ENCODE results near the gene HAND2.
A peak's percentile ranks its signal among the peaks of the same experiment; 100 is the strongest.

Gene HAND2

DNA sequence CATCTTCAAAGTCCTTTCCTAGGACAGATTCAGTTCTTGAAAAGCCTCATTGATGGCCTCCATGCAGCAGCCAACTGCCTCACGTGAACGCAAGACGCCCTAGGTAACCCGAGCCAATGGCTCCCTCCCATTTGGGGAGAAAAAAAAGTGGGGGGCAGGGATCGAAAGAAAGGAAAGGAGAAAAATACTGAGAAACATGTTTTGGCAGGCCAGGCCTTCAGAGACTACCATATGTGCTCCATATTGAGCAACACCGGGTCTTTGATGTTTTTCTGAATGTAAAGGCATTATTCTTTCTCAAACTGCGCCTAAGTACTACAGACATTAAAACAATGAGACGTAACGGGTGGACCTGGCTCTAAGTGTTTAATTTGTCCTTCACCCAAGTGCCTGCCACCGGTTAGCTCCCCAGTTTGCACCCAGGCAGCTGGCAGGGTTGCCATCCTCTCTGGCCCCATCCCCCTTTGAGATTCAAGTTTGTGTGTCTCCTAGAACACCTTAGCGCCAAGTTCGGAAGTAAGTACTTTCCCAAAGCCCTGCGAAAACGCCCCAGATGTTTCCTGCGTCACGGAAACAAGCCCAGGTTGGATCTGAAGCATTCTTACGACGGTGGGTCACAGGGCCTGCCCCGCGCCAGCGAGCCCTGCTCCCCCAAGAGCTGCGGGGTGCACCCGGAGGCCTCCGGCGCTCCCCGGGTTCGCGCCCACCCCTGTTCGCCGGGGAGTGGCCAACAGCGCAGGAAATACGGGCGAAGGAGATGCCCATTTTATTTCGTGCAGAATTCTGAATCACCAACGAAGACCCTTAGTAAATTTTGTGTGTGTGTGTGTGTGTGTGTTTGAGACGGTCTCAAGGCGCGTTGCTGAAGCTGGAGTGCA lies 30.1 kb downstream of the HAND2 start:
- no peaks in the 10 kb centered on the region for H3K4me1 ChIP-seq (ENCODE audit: insufficient read depth, poor library complexity, severe bottlenecking)
- no peak for TF ChIP-seq CTCF (IDR thresholded peaks at IDR 0.05; ENCODE audit: poor library complexity, severe bottlenecking)
- H3K27me3 ChIP-seq (ENCODE audit: insufficient read depth, poor library complexity, severe bottlenecking), result no peaks in the 10 kb centered on the region
- DNase-seq (ENCODE audit: low spot score) (no peak), ATAC-seq (ENCODE audit: low read depth) (no peak)
- no peak overlapping the region for H3K27ac ChIP-seq (ENCODE audit: poor library complexity, severe bottlenecking)
- no peak overlapping the region for H3K4me3 ChIP-seq (ENCODE audit: severe bottlenecking)
- H3K36me3 ChIP-seq (ENCODE audit: low read depth), result no peaks in the 10 kb centered on the region
- no peaks in the 10 kb centered on the region for H3K9me3 ChIP-seq (ENCODE audit: severe bottlenecking)

- TF ChIP-seq CTCF (IDR thresholded peaks at IDR 0.05; ENCODE audit: poor library complexity, severe bottlenecking), result no peak
- H3K4me3 ChIP-seq (ENCODE audit: severe bottlenecking), result no peak overlapping the region
- no peak for ATAC-seq (ENCODE audit: low read depth)
Measured at GRCh38 chr4:173498771-173499170, 31.3 kb downstream of the HAND2 start.

GRCh38 chr4:173498023-173498422 lies 32.0 kb downstream of the HAND2 start:
- ATAC-seq (ENCODE audit: low read depth) (no peak), DNase-seq (ENCODE audit: low spot score) (no peak)
- Histone ChIP-seq H3K9me3 (ENCODE audit: severe bottlenecking) (no peaks in the 10 kb centered on the region), H3K4me1 (ENCODE audit: insufficient read depth, poor library complexity, severe bottlenecking) (peaks cover 4% of the 10 kb centered on the region), H3K27ac (ENCODE audit: poor library complexity, severe bottlenecking) (no peak overlapping the region), H3K27me3 (ENCODE audit: insufficient read depth, poor library complexity, severe bottlenecking) (peaks cover 4% of the 10 kb centered on the region), H3K36me3 (ENCODE audit: low read depth) (no peaks in the 10 kb centered on the region), H3K4me3 (ENCODE audit: severe bottlenecking) (no peak overlapping the region)
- no peak for TF ChIP-seq CTCF (IDR thresholded peaks at IDR 0.05; ENCODE audit: poor library complexity, severe bottlenecking)

More at GRCh38 chr4:173498771-173499170, 31.3 kb downstream of the HAND2 start:
- Histone ChIP-seq H3K9me3 (ENCODE audit: severe bottlenecking) (no peaks in the 10 kb centered on the region), H3K36me3 (ENCODE audit: low read depth) (no peaks in the 10 kb centered on the region), H3K4me1 (ENCODE audit: insufficient read depth, poor library complexity, severe bottlenecking) (peaks cover 2% of the 10 kb centered on the region), H3K27ac (ENCODE audit: poor library complexity, severe bottlenecking) (no peak overlapping the region), H3K27me3 (ENCODE audit: insufficient read depth, poor library complexity, severe bottlenecking) (peaks cover 4% of the 10 kb centered on the region)
- no peak for DNase-seq (ENCODE audit: low spot score)

DNA sequence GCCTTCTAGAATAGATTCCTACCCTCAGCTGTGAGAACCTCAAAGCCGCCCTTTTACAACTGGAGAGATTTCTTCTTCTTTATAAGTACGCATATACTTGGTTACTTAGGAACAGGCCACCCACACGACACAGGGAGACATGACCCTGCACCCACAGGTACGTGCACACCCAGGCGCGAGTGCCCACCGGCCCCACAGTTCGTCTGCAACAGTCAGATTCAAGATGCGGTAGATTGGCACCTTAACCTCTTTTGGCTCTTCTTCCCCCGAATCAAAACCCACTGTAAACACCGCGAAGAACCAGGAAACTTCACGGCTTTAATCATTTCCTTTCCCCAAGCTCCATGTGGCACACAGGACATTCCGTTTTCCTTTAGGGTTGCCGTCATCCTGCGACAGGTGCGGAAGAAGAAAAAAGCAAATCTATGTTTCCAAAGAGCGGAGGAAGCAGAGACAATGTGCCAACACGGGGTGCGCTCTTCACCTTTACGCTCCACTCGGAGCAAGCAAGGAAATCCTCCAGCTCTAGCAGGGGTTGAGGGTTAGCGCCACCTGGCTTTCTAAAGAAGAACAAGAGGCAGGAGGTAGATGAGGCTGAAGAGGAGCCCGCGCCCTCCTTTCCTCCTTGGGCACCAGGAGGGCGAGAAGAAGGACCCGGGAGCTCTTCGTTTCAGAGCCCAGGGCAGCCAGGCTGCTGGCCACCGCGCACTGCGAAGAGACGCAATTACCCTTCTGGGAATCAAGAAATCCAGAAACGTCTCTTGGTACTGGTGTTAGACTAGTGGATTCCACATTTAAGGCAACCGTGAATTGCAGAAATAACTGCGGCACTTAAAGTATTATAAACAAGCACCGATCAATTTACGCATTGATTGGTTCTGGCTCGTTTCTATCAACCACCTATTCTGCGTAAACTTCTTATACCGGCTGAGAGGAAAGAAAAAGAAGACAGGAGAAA lies 35.7 kb downstream of the HAND2 start:
- DNase-seq (ENCODE audit: low spot score) (no peak), ATAC-seq (ENCODE audit: low read depth) (peak; percentile 87)
- Histone ChIP-seq H3K27me3 (ENCODE audit: insufficient read depth, poor library complexity, severe bottlenecking) (peaks cover 4% of the 10 kb centered on the region), H3K4me1 (ENCODE audit: insufficient read depth, poor library complexity, severe bottlenecking) (peaks cover 4% of the 10 kb centered on the region), H3K9me3 (ENCODE audit: severe bottlenecking) (no peaks in the 10 kb centered on the region), H3K4me3 (ENCODE audit: severe bottlenecking) (peak overlapping the region; percentile 11), H3K36me3 (ENCODE audit: low read depth) (no peaks in the 10 kb centered on the region), H3K27ac (ENCODE audit: poor library complexity, severe bottlenecking) (no peak overlapping the region)
- TF ChIP-seq CTCF (IDR thresholded peaks at IDR 0.05; ENCODE audit: poor library complexity, severe bottlenecking), result peak; percentile 78

Measured in RWPE2 (cell line).